ENCODE measurements around the gene ADAM33. TPM values are rescaled to one million over a fixed set of nuclear protein-coding genes. Genes with fewer than 3 reads are reported as not detected.

ADAM33 gene
- total RNA-seq, 1 donor from 2014 or later, result 34.7 TPM

DNA sequence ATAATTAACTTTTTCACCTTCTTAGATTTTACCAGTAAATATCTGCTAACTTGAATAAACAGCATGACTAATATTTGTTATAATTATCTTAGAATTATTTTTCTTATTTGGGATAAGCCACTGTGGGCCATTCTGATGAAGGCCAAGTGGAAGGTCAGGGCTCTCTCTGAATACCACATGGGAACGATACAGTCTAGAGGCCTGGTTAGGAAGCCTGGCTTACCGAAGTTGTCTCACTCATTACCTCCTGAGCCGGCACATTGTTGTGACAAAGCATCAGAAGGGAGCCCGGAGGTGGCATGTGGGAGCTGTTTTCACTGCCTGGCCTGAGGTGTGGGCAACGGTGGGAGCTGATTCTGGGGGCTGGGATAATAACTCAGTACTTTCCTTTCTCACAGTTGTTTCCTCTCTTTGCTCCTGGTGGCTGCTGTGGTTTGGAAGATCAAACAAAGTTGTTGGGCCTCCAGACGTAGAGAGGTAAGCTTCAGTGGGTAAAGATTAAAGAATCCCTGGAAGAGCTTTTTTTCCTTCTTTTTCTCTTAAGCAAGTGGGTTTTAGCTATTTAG lies 47.8 kb downstream of the ADAM33 start:
- TF ChIP-seq, protein P1, sequence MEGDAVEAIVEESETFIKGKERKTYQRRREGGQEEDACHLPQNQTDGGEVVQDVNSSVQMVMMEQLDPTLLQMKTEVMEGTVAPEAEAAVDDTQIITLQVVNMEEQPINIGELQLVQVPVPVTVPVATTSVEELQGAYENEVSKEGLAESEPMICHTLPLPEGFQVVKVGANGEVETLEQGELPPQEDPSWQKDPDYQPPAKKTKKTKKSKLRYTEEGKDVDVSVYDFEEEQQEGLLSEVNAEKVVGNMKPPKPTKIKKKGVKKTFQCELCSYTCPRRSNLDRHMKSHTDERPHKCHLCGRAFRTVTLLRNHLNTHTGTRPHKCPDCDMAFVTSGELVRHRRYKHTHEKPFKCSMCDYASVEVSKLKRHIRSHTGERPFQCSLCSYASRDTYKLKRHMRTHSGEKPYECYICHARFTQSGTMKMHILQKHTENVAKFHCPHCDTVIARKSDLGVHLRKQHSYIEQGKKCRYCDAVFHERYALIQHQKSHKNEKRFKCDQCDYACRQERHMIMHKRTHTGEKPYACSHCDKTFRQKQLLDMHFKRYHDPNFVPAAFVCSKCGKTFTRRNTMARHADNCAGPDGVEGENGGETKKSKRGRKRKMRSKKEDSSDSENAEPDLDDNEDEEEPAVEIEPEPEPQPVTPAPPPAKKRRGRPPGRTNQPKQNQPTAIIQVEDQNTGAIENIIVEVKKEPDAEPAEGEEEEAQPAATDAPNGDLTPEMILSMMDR (IDR thresholded peaks at IDR 0.05), result no peak
- H3K27me3 Mint-ChIP-seq (ENCODE audit: unreplicated experiment), result no peaks in the 10 kb centered on the region

DNA sequence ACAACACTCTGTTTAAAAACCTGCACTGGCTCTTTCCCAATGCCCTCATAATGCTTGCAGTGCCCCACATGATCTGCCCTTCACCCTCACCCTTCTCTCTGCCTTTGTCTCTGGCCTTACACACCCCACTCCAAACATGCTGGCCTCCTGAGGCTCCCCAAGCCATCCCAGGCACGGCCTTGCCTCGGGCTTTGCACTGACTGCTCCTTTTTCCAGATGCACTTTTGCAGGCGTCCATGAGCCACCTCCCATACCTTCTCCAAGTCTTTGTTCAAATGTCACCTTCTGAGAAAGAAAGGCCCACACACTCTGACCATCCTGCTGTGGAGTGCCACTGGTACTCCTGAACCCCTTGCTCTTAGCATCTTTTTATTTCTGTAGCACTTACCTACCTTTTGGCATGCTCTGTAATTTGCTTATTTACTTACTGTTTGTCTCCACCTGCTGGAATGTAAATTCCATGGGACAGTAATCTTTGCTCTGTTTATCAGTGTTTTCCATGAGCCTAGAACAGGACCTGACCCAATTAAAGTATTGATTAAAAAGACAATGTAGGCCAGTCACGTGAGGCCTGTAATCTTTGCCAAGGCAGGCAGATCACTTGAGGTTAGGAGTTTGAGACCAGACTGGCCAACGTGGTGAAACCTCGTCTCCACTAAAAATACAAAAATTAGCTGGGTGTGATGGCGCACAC lies 49.4 kb downstream of the ADAM33 start:
- no peak overlapping the region for H3K4me3 Mint-ChIP-seq (ENCODE audit: unreplicated experiment)
- no peaks in the 10 kb centered on the region for H3K27me3 Mint-ChIP-seq (ENCODE audit: unreplicated experiment)
- TF ChIP-seq, protein P1 (IDR thresholded peaks at IDR 0.05), result no peak
- no peak overlapping the region for H3K27ac Mint-ChIP-seq (ENCODE audit: unreplicated experiment)
- H3K36me3 Mint-ChIP-seq (ENCODE audit: unreplicated experiment), result peaks cover 19% of the 10 kb centered on the region
- DNase-seq (ENCODE audit: extremely low spot score, unreplicated experiment), result no peak
- H3K9me3 Mint-ChIP-seq (ENCODE audit: unreplicated experiment), result no peaks in the 10 kb centered on the region
- no peaks in the 10 kb centered on the region for H3K4me1 Mint-ChIP-seq (ENCODE audit: unreplicated experiment)

More for the DNA sequence above, 47.8 kb downstream of the ADAM33 start:
- Mint-ChIP-seq H3K27ac (ENCODE audit: unreplicated experiment) (no peak overlapping the region), H3K4me3 (ENCODE audit: unreplicated experiment) (no peak overlapping the region), H3K9me3 (ENCODE audit: unreplicated experiment) (no peaks in the 10 kb centered on the region), H3K4me1 (ENCODE audit: unreplicated experiment) (no peaks in the 10 kb centered on the region), H3K36me3 (ENCODE audit: unreplicated experiment) (peaks cover 15% of the 10 kb centered on the region)
- DNase-seq (ENCODE audit: extremely low spot score, unreplicated experiment), result no peak

DNA sequence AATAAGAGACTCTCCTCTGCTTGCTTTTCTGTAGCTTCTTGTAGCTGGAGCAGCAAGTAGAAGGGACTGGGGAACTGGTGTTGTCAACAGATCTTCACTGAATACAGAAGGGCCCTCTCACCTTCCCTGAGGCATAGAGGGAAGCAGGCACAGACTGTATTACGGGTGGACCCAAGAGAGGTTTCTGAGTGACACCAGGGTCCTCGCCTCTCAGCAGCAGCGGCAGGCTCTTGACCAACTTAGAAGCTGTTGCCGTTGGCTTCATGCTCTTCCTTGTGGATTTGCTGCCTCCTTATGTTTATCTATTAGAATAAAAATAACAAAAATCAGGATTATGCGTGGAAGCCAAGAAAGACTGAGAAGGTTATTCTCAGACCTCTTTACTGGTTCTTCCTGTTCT lies 50.3 kb downstream of the ADAM33 start:
- TF ChIP-seq, protein P1 (IDR thresholded peaks at IDR 0.05), result no peak
- H3K4me3 Mint-ChIP-seq (ENCODE audit: unreplicated experiment), result no peak overlapping the region
- no peaks in the 10 kb centered on the region for H3K9me3 Mint-ChIP-seq (ENCODE audit: unreplicated experiment)
- no peak overlapping the region for H3K27ac Mint-ChIP-seq (ENCODE audit: unreplicated experiment)
- H3K36me3 Mint-ChIP-seq (ENCODE audit: unreplicated experiment), result peaks cover 24% of the 10 kb centered on the region
- H3K27me3 Mint-ChIP-seq (ENCODE audit: unreplicated experiment), result no peaks in the 10 kb centered on the region
- DNase-seq (ENCODE audit: extremely low spot score, unreplicated experiment), result no peak
- no peaks in the 10 kb centered on the region for H3K4me1 Mint-ChIP-seq (ENCODE audit: unreplicated experiment)

DNA sequence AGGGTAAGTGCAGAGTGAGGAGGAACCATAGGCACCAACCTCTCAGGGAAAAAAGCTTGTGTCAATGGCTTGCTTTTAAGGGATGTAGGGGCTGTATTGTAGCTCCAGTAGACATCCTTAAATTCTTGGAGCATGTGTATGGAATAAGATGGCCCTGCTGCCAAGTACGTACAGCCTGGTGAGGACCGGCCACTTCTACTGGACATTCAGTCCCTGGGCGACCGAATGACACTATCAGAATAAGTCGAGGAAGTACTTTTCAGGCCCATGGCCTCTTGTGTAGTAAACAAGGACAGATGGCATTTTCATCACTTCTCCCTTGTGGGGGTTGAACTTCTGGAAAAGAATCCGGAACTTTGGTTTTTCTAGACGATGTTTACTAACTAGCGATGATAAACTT lies 51.4 kb downstream of the ADAM33 start:
- Mint-ChIP-seq H3K4me1 (ENCODE audit: unreplicated experiment) (no peaks in the 10 kb centered on the region), H3K27ac (ENCODE audit: unreplicated experiment) (no peak overlapping the region), H3K9me3 (ENCODE audit: unreplicated experiment) (no peaks in the 10 kb centered on the region), H3K36me3 (ENCODE audit: unreplicated experiment) (peaks cover 24% of the 10 kb centered on the region), H3K27me3 (ENCODE audit: unreplicated experiment) (no peaks in the 10 kb centered on the region), H3K4me3 (ENCODE audit: unreplicated experiment) (no peak overlapping the region)
- no peak for DNase-seq (ENCODE audit: extremely low spot score, unreplicated experiment)
- TF ChIP-seq, protein P1 (IDR thresholded peaks at IDR 0.05), result no peak

DNA sequence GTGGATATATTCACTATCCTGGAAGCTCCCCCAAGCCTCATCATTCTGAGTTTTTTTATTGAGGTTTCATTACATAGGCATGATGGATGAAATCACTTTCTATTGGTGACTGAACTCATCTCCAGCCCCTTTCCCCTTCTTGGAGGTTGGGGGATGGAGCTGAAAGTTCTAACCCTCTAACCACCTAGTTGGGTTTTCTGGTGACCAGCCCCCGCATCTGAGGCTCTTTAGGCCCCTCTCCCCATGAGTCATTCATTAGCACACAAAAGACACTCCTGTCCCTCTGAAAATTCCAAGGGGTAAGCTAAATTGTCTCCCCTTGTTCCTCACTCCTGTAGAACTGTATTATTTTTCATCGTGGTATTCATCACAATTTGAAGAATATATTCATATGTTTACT lies 51.9 kb downstream of the ADAM33 start:
- DNase-seq (ENCODE audit: extremely low spot score, unreplicated experiment), result no peak
- Mint-ChIP-seq H3K27me3 (ENCODE audit: unreplicated experiment) (no peaks in the 10 kb centered on the region), H3K36me3 (ENCODE audit: unreplicated experiment) (peaks cover 26% of the 10 kb centered on the region), H3K27ac (ENCODE audit: unreplicated experiment) (no peak overlapping the region), H3K9me3 (ENCODE audit: unreplicated experiment) (no peaks in the 10 kb centered on the region), H3K4me1 (ENCODE audit: unreplicated experiment) (no peaks in the 10 kb centered on the region), H3K4me3 (ENCODE audit: unreplicated experiment) (no peak overlapping the region)
- TF ChIP-seq, protein P1 (IDR thresholded peaks at IDR 0.05), result no peak

Data from osteocyte (in vitro differentiated cells).